ENCODE measurements around the gene SLC35F2.

- TF ChIP-seq POLR2A (IDR thresholded peaks at IDR 0.05) (no peak), CTCF (IDR thresholded peaks at IDR 0.05) (no peak)
Measured at GRCh38 chr11:107778839-107779517, 79.6 kb downstream of the SLC35F2 start.

Data from breast epithelium (tissue), 3 donors.